Urothelium cell line (cell line): Measurements from ENCODE around the gene SNRNP25.
A peak's percentile ranks its signal among the peaks of the same experiment; 100 is the strongest.

Source experiments
- DNase-seq: peaks from one replicate; pipeline ENCODE4 v3.0.0; 2011; ENCODE audit warnings: low spot score, mixed read lengths
- FAIRE-seq: peaks from 2 replicates; lab custom pipeline; 2011; peaks lifted over from hg19 to GRCh38; lab: Jason Lieb, UNC

The SNRNP25 gene

DNA sequence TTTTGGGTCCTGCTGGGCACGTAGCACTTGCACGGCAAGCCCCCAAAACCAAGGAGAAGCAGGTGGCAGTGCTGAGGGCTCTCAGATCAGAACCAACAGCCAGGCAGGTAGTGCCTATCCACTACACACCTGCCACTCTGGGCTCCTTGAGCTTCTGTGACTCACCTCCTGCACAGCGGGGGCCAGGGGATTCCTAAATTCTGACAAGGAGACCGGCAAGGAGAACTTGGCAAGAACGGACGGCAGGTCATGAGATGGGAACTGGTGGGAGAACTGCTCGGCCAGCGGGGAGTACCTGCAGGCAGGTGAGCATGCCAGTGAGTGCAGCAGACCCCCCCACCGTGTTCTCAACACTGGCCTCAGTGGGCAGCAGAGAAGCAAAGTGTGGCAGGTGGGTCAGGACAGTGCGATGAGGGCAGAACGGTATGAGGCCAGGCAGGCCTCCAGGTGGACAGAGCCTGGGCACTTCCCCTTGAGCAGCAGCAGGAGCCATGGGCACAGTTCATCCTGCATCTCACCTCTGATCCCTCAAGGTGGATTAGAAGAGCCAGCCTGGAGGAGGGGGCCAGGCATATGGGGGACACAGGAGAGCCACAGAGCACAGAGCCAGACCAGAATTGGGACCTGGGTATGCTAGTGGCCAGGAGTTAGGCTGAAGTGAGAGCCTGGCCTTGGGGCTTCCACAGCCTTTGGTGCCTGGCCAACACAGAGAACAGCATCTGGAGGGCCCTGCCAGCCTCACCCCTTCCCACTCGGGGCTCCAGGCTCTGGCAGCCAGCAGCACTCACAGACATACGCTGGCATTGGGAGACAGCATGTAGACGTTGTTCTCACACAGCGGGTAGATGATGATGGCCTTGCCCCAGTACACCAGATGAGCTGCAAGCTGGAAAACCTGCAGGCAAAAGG lies 39.1 kb downstream of the SNRNP25 start:
- DNase-seq = no peak
- FAIRE-seq = no peak

DNA sequence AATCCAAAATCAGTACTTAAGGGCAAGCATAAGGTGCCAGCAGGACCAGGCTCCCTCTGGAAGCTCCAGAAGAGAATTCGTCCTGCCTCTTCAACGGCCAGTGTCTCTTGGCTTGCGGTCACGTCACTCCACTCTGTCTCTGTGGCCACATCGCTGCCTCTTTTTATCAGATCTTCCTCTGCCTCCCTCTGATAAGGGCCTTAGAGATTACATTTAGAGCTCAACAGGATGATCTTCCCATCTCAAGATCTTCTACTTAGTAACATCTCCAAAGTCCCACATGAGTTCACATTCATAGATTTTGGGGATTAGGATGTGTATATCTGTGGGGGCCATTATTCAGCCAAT lies 41.3 kb downstream of the SNRNP25 start:
- FAIRE-seq (no peak), DNase-seq (no peak)

DNA sequence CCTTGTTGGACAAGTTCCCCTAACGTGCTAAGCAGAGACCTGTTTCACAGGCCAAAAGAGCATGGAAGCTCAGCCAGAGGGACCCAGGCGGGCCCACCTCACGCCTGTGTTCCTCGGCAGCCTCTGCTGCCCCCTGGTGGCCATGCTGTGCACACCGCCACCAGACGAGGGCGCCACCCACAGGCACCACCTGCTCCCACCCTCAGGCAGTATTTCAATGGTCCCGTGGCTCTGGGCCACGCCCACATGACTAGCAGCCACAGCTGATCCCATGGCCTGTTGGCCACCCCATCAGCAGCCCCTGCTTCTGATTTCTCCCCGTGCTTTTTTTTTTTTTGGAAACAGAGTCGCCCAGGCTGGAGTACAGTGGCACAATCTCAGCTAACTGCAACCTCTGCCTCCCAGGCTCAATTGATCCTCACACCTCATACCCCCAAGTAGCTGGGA lies 43.3 kb downstream of the SNRNP25 start:
- FAIRE-seq = peak; percentile 65
- DNase-seq = peak; percentile 89

DNA sequence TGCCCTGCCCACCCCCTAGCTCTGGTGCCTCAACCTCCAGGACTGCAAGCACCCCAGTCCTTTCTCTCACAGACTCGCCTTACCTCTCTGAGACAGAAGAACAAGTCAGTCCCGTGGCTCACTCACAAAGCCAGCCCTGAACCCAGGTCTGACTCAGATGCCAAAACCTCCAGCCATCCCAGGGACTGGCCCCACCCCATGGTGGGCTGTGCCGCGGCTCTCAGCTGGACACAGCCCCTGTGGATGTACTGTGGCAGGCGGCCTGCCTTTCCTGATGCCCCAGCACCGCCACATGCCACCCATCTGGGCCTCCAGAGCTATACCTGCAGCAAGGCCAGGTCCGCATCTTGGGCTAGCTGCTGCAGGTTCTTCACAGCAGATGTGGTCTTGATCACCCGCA lies 44.2 kb downstream of the SNRNP25 start:
- DNase-seq = no peak
- no peak for FAIRE-seq

DNA sequence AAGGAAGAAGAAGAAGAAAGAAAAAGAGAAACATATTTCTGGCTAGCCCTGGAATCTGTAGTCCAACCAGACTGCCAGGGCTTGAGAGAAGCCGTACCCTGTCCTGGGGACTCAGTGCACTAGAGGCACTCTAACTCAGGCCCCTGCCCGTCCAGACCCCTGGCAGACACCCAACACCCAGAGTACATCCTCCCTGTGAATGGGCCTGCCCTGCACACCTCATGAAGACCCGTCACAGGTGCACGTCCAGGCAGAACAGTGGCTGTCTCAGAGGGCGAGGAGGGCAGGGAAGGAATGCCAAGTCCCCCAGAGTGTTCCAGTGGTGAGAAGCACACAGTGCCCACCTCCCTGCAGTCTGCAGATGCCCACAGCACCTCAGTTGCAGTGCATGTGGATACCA lies 47.4 kb downstream of the SNRNP25 start:
- DNase-seq = no peak
- no peak for FAIRE-seq

DNA sequence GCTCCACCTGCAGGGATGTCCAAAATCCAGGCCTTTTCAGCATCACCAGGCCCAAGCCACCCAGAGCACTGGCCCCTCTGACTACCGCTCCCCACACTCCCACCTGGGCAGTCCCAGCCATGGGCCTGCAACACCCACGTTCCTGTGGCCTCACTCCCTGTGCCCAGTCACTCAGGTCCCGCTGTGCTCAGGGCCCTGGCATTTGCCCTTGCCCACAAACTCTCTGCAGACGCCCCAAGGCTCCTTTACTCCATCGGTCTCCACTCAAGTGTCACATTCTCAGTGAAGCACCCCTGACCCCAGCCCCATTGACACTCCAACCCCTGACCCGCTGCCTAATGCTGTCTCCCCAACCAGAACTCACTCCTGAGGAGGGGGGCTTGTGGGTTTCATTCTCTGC lies 48.0 kb downstream of the SNRNP25 start:
- no peak for FAIRE-seq
- no peak for DNase-seq

DNA sequence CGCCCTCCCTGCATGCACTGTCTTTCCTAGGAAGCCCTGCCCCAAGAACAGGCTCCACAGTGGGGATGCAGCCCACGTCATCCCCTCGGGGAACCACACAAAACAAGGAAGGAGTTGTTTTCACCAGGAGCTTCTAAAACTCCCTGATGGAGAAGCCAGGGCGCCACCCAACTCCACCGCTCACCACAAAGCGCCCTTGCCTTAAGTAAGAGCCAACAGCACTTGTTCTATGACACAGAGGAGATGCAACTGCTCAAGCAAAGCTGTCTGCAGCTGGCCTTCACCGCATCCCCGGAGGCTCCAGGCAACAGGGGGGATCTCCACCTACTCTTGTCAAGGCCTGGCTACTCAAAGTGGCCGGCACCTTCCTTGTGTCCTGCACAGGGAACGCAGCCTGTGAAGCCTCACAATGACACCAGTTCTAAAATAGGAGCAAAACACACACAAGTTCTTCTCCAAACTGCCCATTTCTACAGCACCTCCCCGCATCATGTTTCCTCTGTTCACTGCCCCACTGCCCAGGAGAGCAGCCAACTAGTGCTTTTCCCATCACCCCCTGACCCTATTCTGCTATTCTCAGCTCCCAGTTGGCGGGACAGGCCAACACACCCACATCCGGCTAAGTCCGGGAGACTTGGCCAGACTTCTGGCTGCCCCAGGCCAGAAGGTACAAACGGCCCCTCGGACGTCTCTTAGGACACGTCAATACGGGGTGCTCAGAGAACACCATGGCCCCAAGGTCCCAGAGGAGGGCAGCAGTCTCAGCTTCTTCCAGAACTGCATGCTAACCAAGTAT lies 48.6 kb downstream of the SNRNP25 start:
- no peak for DNase-seq
- FAIRE-seq = no peak

DNA sequence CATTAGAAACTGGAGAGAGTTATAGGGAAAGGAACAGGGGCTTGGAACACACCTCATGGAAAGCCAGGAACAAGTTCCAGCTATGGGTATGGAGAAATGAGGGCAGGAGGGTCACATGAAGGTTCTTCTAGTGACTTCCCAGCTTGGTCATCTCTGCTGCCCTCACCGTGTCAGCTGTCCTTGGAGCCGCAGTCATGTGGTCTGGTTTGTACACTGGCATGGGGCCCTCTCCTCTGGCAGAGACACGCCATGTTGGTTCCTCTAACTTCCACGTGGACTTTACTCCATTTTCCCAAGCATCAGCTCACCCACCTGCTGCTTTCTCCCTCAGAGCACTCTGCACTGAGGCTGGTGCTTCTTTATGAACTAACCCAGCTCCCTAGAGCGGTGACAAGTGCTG lies 50.7 kb downstream of the SNRNP25 start:
- FAIRE-seq (no peak), DNase-seq (no peak)

DNA sequence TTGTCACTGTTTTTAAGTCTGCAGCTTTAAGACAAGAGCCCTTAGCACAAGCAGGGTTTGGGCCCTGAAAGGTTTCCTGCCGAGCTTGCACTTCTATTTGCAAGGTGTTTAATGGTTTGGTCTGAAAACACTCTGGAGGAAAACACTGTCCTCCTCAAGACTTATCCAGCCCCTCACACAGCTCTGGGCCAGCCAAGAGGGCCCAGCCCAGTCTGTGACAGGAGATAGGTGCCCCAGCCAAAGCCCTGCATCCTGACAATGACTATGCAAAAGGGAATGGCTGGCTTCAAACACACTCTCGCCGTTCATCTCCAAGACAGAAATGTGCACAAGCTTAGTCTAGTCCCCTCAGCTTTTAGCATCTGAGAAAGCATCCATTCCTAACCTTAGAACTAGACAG lies 51.3 kb downstream of the SNRNP25 start:
- FAIRE-seq (no peak), DNase-seq (no peak)

DNA sequence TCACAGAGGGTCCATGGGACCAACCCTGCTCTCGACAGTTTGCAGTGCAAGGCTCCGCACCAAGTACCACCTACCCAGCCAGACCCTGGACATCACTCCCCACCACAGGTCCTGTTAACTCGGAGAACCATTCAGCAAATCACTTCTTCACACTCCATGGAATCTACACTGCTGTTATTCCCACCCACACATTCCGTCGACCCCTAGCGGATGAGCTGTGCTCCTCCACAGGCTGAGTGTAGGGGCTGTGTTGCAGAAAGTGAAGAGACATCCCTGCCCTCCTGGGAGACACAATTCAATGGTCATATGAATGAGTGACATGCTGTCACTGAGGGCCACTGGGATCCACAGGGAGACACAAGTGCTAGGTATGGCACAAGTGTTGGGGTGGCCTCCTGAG lies 51.9 kb downstream of the SNRNP25 start:
- DNase-seq (no peak), FAIRE-seq (no peak)

DNA sequence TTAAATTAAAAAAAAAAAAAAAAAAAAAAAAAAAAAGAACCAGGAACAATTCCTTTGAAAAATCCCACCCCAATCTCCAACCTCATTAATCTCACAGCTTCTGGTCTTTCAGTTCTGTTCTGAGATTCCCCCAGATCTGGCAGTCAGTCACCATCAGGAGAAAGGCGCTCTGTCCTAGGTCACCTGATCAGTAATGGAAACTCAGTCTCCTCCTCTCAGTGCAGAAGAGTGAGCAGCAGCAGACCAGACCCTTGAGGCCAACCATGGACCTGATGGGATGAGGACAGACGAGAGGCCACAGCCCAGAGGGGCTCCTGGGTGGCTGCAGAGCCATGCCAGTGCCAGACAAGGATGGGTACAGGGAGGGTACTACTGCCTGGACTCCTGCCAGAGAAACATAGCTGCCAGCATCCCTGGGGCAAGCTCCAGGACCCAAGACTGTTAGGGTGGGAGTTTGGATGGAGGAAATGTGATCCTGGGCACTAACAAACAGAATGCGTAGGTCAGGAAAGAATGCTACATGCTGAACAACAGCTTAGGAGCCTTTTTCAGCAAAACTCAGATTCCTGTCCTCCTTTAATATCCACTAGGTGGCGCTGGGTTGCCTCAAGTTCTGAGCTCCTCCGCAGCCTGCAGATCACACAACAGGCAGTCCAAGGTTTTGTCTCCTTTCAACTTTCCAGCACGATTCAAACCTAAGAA lies 53.1 kb downstream of the SNRNP25 start:
- DNase-seq = peak; percentile 70
- FAIRE-seq = no peak
